Keratinocyte (primary cell): ENCODE measurements around the gene GPR32. TPM values are rescaled to one million over a fixed set of nuclear protein-coding genes. Genes with fewer than 3 reads are reported as not detected.

Experiments
- DNase-seq: peaks from one replicate; pipeline ENCODE4 v3.0.0-alpha.2; 2011; ENCODE audit warnings: low read depth, missing footprints, low spot score
- FAIRE-seq: peaks from 2 replicates; lab custom pipeline; 2011; peaks lifted over from hg19 to GRCh38; lab: Jason Lieb, UNC
- H2AFZ ChIP-seq: 2 replicates; pipeline ENCODE4 v1.6.0; 2012; ENCODE audit warnings: low read length, control low read depth, inconsistent platforms; ENCODE audit not compliant: control insufficient read depth
- H3K27ac ChIP-seq: 2 replicates; pipeline ENCODE4 v1.5.1; 2011; ENCODE audit warnings: low read length; ENCODE audit not compliant: control insufficient read depth, insufficient read depth
- H3K27me3 ChIP-seq: 3 replicates; pipeline ENCODE4 v1.6.0; 2011; ENCODE audit warnings: low read length; ENCODE audit not compliant: control insufficient read depth, insufficient read depth; ENCODE audit errors: extremely low read depth
- H3K36me3 ChIP-seq, 2 experiments: 2 replicates in 1 of 2; 3 replicates in 1 of 2; pipeline ENCODE4 v1.5.1; 2011; ENCODE audit warnings: low read length in 2 of 2, mild to moderate bottlenecking in 1 of 2; ENCODE audit not compliant: control insufficient read depth in 2 of 2, insufficient read depth in 2 of 2; ENCODE audit errors: extremely low read depth in 1 of 2
- H3K4me1 ChIP-seq: 3 replicates; pipeline ENCODE4 v1.5.1; 2011; ENCODE audit warnings: low read length; ENCODE audit not compliant: control insufficient read depth, insufficient read depth; ENCODE audit errors: extremely low read depth
- H3K4me2 ChIP-seq: 3 replicates; pipeline ENCODE4 v1.6.0; 2011; ENCODE audit warnings: low read depth, low read length; ENCODE audit not compliant: control insufficient read depth, insufficient read depth; ENCODE audit errors: extremely low read depth
- H3K4me3 ChIP-seq, 3 experiments: fragments of 200-600 bp in 1 of 3; sonication (generic) in 1 of 3; 2 replicates in 2 of 3; 3 replicates in 1 of 3; pipeline ENCODE4 v1.5.1; 2011 to 2016; ENCODE audit warnings: low read length in 3 of 3, mild to moderate bottlenecking in 3 of 3, control low read depth in 2 of 3, inconsistent platforms in 1 of 3, low read depth in 1 of 3, mixed read lengths in 1 of 3, mixed run types in 1 of 3, moderate library complexity in 1 of 3; ENCODE audit not compliant: control insufficient read depth in 2 of 3, insufficient read depth in 2 of 3; ENCODE audit errors: extremely low read depth in 1 of 3
- H3K79me2 ChIP-seq: 2 replicates; pipeline ENCODE4 v1.6.0; 2012; ENCODE audit warnings: low read length; ENCODE audit not compliant: control insufficient read depth, insufficient read depth
- H3K9ac ChIP-seq: 3 replicates; pipeline ENCODE4 v1.6.0; 2011; ENCODE audit warnings: low read length; ENCODE audit not compliant: control insufficient read depth, insufficient read depth; ENCODE audit errors: extremely low read depth
- H3K9me1 ChIP-seq: 3 replicates; pipeline ENCODE4 v1.6.0; 2011; ENCODE audit warnings: low read length; ENCODE audit not compliant: control insufficient read depth, insufficient read depth; ENCODE audit errors: extremely low read depth
- H3K9me3 ChIP-seq: 2 replicates; pipeline ENCODE4 v1.5.1; 2012; ENCODE audit warnings: low read depth, low read length; ENCODE audit not compliant: control insufficient read depth
- H4K20me1 ChIP-seq: 3 replicates; pipeline ENCODE4 v1.6.0; 2011; ENCODE audit warnings: low read length; ENCODE audit not compliant: control insufficient read depth, insufficient read depth; ENCODE audit errors: extremely low read depth
- CTCF ChIP-seq, 3 experiments: IDR thresholded peaks in 1 of 3; conservative IDR thresholded peaks in 1 of 3; optimal IDR thresholded peaks in 1 of 3; 2 replicates in 2 of 3; 3 replicates in 1 of 3; pipeline versions ENCODE3 to v1.5.1; 2011; ENCODE audit warnings: low read length in 3 of 3, mild to moderate bottlenecking in 3 of 3, moderate library complexity in 2 of 3, control low read depth in 1 of 3, inconsistent platforms in 1 of 3; ENCODE audit not compliant: insufficient read depth in 2 of 3; ENCODE audit errors: extremely low read depth in 1 of 3
- EZH2 ChIP-seq: IDR thresholded peaks from one replicate; pipeline ENCODE4 v1.6.1; 2012; ENCODE audit warnings: inconsistent platforms, mild to moderate bottlenecking, low read length, moderate library complexity
- dilution Hi-C: fragments of 300-500 bp; cut with MboI; formaldehyde crosslinking; loops from one replicate; pipeline ENCODE4 v1.7.0; 2020; ENCODE audit warnings: low sequenced_read_pairs; ENCODE audit not compliant: extremely low pct_ligation_motif_present
- polyA plus RNA-seq, 5 experiments: library from polyadenylated mRNA; depleted of rRNA in 3 of 5; stranded (reverse) in 3 of 5; stranded (forward) in 1 of 5; unstranded in 1 of 5; fragments of >200 nt; gene quantifications; 1 replicate in 1 of 5; 2 replicates in 3 of 5; 3 replicates in 1 of 5; pipeline versions ENCODE4 v1.2.1 to v1.2.3, GENCODE V29; 2011 to 2012; ENCODE audit warnings: missing spikeins in 2 of 5, low read depth in 1 of 5, low replicate concordance in 1 of 5

GPR32 gene
- polyA plus RNA-seq, 1 donor (not counting 4 experiments of a cell fraction or from before 2014, with no cell fraction given): not detected

GRCh38 chr19:50796128-50796633, 25.9 kb downstream of the GPR32 start:
- Histone ChIP-seq H3K36me3 (peaks cover 21 to 37% of the 10 kb centered on the region in 2 experiments), H3K9ac (no peak overlapping the region), H4K20me1 (peaks cover 42% of the 10 kb centered on the region)

GRCh38 chr19:50796634-50797428, 26.6 kb downstream of the GPR32 start:
- Histone ChIP-seq H3K9me3 (no peaks in the 10 kb centered on the region), H3K36me3 (peaks cover 21 to 38% of the 10 kb centered on the region in 2 experiments), H2AFZ (no peak overlapping the region), H3K4me3 (no peak overlapping the region), H3K9ac (no peak overlapping the region), H3K9me1 (no peaks in the 10 kb centered on the region), H3K27me3 (no peaks in the 10 kb centered on the region), H3K4me2 (no peak overlapping the region), H3K4me1 (peaks cover 4% of the 10 kb centered on the region), H3K79me2 (peaks cover 31% of the 10 kb centered on the region), H4K20me1 (peaks cover 42% of the 10 kb centered on the region), H3K27ac (no peak overlapping the region)
- DNase-seq (no peak), FAIRE-seq (no peak)
- dilution Hi-C loops: no loop called here
- TF ChIP-seq CTCF (optimal IDR thresholded peaks at IDR 0.05 in 1 of 3, IDR thresholded peaks at IDR 0.05 in 1 of 3, conservative IDR thresholded peaks at IDR 0.05 in 1 of 3; ENCODE audit: extremely low read depth in 1 of 3, insufficient read depth in 2 of 3, low read length in 3 of 3): no peak
- no peak for TF ChIP-seq EZH2

More at GRCh38 chr19:50796128-50796633, 25.9 kb downstream of the GPR32 start:
- FAIRE-seq (no peak), DNase-seq (no peak)
- Histone ChIP-seq H3K27ac (no peak overlapping the region), H3K4me1 (peaks cover 3% of the 10 kb centered on the region), H3K4me2 (no peak overlapping the region), H3K79me2 (peaks cover 31% of the 10 kb centered on the region), H3K9me1 (no peaks in the 10 kb centered on the region), H2AFZ (no peak overlapping the region), H3K27me3 (no peaks in the 10 kb centered on the region), H3K4me3 (no peak overlapping the region), H3K9me3 (no peaks in the 10 kb centered on the region)
- dilution Hi-C loops: no loop called here
- TF ChIP-seq CTCF (optimal IDR thresholded peaks at IDR 0.05 in 1 of 3, IDR thresholded peaks at IDR 0.05 in 1 of 3, conservative IDR thresholded peaks at IDR 0.05 in 1 of 3; ENCODE audit: extremely low read depth in 1 of 3, insufficient read depth in 2 of 3, low read length in 3 of 3) (peak in 1 of 3 experiments; percentile 23), EZH2 (no peak)
